CD4-positive, alpha-beta T cell treated with Interleukin-12 subunit alpha and Interleukin-12 subunit beta, for 1 hour (primary cell): ENCODE results near the gene DDIT4.
"Not testable (repeated sequence)": the region's sequence is repeated elsewhere in the genome, so short reads cannot be mapped to it uniquely, and the experiment has no call there.

Experiments used
- DNase-seq: peaks from one replicate; pipeline ENCODE4 v3.0.0-alpha.2; 2020

The DDIT4 gene

DNA sequence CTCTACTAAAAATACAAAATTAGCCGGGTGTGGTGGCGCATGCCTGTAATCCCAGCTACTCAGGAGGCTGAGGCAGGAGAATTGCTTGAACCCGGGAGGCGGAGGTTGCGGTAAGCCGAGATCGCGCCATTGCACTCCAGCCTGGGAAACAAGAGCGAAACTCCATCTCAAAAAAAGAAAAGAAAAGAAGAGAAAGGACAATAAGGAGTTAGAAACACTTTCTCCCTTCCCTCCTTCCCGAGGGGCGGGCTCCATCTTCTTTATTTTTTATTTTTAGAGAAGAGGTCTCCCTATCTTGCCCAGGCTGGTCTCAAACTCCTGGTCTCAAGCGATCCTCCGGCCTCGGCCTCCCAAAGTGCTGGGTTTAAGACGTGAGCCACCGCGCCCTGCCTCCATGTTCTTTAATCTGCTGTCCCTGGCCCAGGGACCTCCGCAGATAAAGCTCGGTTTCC is 23.1 kb downstream of the DDIT4 start:
- DNase-seq, result not testable (repeated sequence)

DNA sequence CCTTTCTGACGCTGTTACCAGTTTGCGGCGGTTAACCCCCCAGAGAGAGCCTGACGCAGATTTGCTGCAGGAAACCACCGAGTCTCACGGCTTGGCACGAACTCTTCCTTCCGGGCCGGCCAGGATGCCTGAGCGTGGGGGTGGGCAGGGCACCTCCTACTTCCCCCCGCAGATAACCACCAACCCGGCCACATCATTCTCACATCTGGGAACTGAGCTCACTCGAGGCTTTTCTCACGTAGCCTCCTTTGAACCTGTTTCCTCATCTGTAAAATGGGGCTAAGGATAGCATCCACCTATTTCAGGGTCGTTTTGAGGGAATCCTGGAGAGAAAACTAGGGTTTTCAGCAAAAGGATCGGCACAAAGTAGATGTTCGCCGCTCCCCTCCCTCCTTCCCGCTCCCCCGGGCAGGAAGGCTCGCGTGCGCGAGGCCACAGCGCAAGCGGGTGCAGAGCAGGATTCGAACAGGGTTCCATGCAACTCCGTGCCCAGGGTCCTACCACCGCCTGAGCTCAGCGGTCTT is 23.6 kb downstream of the DDIT4 start:
- DNase-seq, result peak; percentile 96

GRCh38 chr10:72297805-72298591 is 24.3 kb downstream of the DDIT4 start:
- DNase-seq, result peak; percentile 93

GRCh38 chr10:72298592-72299519 is 25.1 kb downstream of the DDIT4 start:
- DNase-seq, result no peak

- DNase-seq, result no peak
These were observed 29.9 kb downstream of the DDIT4 start for GRCh38 chr10:72303424-72304128.

- DNase-seq, result no peak
These were observed 32.6 kb downstream of the DDIT4 start for GRCh38 chr10:72306215-72306760.

- DNase-seq, result not testable (repeated sequence)
These were observed 34.0 kb downstream of the DDIT4 start for GRCh38 chr10:72307711-72308110.

DNA sequence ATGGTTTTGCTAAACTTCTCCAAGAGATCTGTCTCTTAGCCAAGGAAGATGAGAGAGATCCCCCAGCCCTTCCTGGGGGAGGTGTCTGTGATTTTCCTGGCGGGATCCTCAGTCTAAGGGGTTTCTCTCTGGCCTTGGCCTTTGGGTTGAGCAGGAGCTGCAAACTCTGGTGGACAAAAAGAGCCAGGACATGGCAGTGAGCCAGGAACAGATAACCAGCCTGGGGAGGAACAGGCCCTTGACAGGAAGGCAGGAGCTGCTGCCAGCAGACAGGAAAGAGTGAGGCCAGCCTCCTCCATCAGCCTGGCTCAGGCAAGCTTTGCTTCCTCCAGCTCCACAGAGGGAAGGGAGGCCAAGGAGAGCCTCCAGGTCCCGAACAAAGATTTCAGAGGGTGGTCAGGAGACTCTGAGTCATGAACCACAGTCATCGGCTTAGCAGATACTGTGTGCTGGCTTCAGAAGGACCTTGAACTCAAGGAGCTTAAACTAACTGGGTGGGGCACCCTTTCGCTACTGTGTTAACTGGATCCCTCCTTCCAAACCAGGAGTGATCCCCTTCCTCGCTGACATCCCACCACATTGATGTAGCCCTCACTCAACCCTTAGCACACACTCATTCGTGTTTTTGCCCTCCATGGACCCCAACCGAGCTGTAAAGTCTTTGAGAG is 34.7 kb downstream of the DDIT4 start:
- DNase-seq, result no peak

DNA sequence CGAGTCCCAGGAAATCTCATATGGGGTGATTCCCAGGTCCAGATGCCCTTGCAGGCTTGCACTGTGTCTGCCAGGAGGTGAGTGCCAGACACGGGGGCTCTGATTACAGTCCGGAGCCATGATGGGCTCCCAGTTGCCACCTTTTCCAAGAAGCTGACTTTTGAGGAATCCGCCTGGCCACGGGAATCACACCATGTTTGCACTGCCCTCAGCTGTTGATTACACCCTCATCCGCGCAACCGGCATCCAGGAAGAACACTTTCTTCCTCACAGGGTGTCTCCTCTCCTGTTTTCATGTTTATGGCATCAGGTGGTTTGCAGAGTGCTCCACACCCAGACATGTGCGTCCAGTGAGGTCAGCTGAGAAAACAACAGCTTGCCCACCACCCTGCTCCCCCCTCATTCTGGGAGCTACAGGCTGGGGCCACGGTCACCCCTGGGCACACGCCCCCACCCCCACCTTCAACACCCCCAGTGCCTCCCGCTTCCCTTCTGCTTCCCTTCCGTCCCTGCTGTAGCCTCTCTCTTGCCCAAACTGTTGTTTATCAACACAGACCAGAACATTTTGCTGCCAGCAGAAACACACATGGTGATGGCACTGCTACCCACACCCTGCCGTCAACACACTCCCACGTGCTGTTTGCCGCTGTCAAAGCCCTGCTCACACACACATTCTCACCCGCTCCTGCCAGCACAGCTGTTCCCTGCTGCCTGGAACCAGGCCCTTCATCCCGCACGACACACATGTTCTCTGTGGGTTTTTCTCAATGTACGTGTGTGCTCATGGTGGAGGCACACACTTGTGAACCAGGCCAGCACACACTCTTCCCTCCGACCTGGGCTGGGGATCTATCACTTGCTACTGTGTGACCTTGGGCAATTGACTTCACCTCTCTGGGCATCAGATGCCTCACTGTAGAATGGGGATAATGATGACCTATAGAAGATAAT is 35.8 kb downstream of the DDIT4 start:
- DNase-seq, result no peak

DNA sequence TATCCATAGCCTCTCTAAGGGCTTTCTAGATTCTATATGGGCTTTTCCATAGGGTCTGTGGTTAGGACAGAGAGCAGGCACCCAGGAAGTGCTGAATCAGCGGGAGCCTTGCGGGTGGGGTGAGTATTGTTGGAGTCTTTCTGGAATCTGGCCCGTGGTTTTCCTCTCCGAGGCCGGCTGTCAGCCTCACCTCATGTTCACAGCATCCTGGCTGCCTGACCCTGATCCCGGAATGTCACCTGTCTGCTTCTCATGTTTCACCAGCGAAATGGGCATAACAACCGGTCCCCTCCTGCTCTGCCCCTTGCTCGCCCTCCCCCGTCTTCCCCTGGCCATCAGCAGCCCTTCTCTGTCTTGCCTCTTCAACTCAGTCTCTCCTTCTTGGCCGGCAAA is 36.5 kb downstream of the DDIT4 start:
- DNase-seq, result no peak

DNA sequence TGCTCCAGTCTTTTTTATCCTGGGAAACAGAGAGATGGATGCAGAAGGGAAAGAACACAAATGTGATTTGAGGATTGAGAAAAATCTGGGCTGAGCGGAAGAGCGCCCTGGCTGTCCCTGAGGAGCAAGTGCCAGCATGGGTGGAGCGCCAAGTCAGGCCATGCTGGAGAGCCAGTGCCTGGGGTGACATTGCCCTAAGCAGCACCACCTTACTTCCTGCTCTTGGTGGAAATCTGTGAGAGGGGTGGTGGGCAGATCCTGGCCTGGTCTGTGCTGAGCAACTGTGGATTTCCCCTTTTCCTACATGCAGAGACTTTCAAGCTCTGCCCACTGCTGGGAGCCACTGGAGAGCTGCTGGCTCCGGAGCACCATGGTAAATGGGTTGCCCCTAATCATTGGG is 36.9 kb downstream of the DDIT4 start:
- DNase-seq, result no peak

GRCh38 chr10:72311667-72312066 is 37.9 kb downstream of the DDIT4 start:
- DNase-seq, result no peak

DNA sequence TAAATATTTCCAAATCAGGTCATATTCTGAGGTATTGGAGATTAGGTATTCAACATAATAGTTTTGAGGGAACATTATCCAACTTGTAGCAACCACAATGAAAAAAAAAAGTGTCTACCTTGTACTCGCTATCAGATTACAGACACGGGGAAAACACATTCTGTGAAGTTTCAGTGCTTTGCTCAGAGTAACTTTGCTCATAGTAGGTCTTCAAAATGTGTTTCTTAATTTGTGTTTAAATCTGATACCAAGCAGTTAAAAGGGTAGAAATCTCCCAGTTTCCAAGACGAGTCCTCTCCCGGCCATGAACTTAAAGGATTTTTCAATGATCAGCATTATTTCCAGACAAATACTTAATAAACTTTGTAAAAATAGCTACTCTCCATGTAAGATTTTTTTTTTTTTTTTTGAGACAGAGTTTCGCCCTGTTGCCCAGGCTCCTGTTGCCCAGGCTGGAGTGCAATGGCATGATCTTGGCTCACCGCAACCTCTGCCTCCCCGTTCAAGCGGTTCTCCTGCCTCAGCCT is 39.2 kb downstream of the DDIT4 start:
- DNase-seq, result no peak

DNA sequence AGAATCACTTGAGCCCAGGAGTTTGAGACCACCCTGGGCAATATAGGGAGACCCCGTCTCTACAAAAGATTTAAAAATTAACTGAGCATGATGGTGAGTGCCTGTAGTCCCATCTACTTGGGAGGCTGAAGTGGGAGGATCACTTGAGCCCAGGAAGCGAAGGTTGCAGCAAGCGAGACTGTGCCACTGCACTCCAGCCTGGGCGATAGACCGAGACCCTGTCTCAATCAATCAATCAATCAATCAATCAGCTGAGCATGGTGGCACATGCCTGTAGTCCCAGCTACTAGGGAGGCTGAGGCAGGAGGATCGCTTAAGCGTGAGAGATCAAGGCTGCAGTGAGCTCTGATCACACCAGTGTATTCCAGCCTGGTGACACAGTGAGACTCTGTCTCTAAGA is 40.5 kb downstream of the DDIT4 start:
- no peak for DNase-seq

DNA sequence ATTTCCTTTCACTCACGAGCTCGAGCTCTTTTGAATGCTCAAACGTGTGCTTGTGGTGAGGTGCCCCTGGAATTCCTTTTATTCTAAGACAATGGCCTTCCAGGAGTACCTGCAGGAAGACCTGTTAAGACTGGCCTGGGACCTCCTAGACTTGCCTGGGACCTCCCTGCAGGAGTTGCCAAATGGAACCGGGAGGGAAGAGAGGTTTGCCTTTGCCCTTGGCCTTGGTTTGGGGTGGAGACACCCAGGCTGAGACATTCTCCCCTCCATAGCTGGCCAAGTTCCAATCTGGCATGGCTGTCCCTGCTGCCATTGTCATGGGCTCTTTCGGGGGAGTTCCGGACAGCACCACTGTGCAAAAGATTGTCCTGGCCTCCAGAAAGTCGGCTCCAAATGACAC is 41.3 kb downstream of the DDIT4 start:
- no peak for DNase-seq

GRCh38 chr10:72315611-72316385 is 42.1 kb downstream of the DDIT4 start:
- no peak for DNase-seq

- no peak for DNase-seq
These were observed 42.6 kb downstream of the DDIT4 start for GRCh38 chr10:72316386-72316700.

DNA sequence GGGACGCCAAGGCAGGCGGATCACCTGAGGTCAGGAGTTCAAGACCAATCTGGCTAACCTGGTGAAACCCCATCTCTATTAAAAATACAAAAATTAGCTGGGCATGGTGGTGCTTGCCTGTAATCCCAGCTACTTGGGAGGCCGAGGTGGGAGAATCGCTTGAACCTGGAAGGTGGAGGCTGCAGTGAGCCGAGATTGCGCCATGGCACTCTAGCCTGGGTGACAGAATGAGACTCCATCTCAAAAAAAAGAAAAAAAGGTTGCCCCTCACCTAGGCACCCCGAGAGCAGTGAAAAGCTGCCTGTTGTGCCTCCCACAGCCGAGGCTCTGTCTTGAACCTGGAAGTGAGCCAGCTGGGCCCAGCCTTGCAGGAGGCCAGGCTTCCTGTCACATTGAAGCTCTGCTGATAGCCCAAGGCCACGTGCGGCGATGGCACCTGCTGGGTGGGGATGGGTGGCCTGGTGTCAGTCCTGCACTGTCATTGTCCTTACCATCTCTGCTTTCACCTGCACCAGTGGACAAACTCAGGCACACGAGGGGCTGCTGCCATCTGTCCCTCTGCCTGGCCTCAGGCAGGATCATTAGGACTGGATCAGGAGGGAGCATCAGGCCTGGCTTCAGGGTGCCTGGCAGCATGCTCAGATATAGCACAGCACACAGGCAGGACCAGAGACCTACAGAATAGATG is 43.2 kb downstream of the DDIT4 start:
- DNase-seq, result peak; percentile 63
